Liver (tissue), 9 donors: Measurements from ENCODE around the gene RPL29. TPM values are rescaled to one million over a fixed set of nuclear protein-coding genes. Genes with fewer than 3 reads are reported as not detected.

Source experiments
- DNase-seq: peaks from one replicate; pipeline ENCODE4 v3.0.0-alpha.2; 2017; ENCODE audit warnings: low spot score
- H3K27ac ChIP-seq, 2 donors: one replicate each; pipeline ENCODE4 v1.7.0; 2013; ENCODE audit warnings: inconsistent platforms in 2 of 2, low read length in 2 of 2, control low read depth in 1 of 2, low read depth in 1 of 2, mild to moderate bottlenecking in 1 of 2
- H3K27me3 ChIP-seq, 4 donors: one replicate each; pipeline versions ENCODE4 v1.6.1 to v1.7.0; 2013; ENCODE audit warnings: low read length in 3 of 4, inconsistent platforms in 1 of 4, mild to moderate bottlenecking in 1 of 4, moderate library complexity in 1 of 4; ENCODE audit not compliant: control insufficient read depth in 4 of 4, insufficient read depth in 4 of 4
- H3K36me3 ChIP-seq, 4 donors: one replicate each; pipeline versions ENCODE4 v1.6.1 to v1.7.0; 2013; ENCODE audit warnings: low read length in 3 of 4, mild to moderate bottlenecking in 3 of 4, low read depth in 1 of 4, moderate library complexity in 1 of 4; ENCODE audit not compliant: control insufficient read depth in 4 of 4, insufficient read depth in 3 of 4
- H3K4me1 ChIP-seq, 4 donors: one replicate each; pipeline versions ENCODE4 v1.6.1 to v1.7.0; 2013; ENCODE audit warnings: low read length in 3 of 4, mild to moderate bottlenecking in 3 of 4, moderate library complexity in 1 of 4; ENCODE audit not compliant: control insufficient read depth in 4 of 4, insufficient read depth in 4 of 4
- H3K4me3 ChIP-seq, 3 donors: one replicate each; pipeline versions ENCODE4 v1.6.1 to v1.7.0; 2013; ENCODE audit warnings: low read length in 3 of 3, control low read depth in 1 of 3, low read depth in 1 of 3, mild to moderate bottlenecking in 1 of 3
- H3K9ac ChIP-seq, 2 donors: one replicate each; pipeline ENCODE4 v1.7.0; 2013; ENCODE audit warnings: low read length in 2 of 2, mild to moderate bottlenecking in 2 of 2, moderate library complexity in 2 of 2, control low read depth in 1 of 2, low read depth in 1 of 2
- H3K9me3 ChIP-seq, 4 donors: one replicate each; pipeline versions ENCODE4 v1.6.1 to v1.7.0; 2013; ENCODE audit warnings: low read length in 3 of 4; ENCODE audit not compliant: control insufficient read depth in 4 of 4
- FOXA1 ChIP-seq: IDR thresholded peaks from 2 replicates; pipeline ENCODE4 v1.6.1; 2016; ENCODE audit warnings: antibody characterized with exemption
- FOXA2 ChIP-seq: IDR thresholded peaks from 2 replicates; pipeline ENCODE4 v1.6.1; 2016; ENCODE audit warnings: antibody characterized with exemption
- GABPA ChIP-seq, 2 donors: IDR thresholded peaks in 1 of 2; conservative IDR thresholded peaks in 1 of 2; 2 replicates each; pipeline ENCODE4 v1.6.1; 2016; ENCODE audit warnings: antibody characterized with exemption in 2 of 2, mild to moderate bottlenecking in 1 of 2, moderate library complexity in 1 of 2
- HNF4G ChIP-seq: IDR thresholded peaks from 2 replicates; pipeline ENCODE4 v1.6.1; 2016; ENCODE audit warnings: antibody characterized with exemption
- JUND ChIP-seq, 2 donors: IDR thresholded peaks; 2 replicates each; pipeline ENCODE4 v1.6.1; 2016; ENCODE audit warnings: antibody characterized with exemption in 2 of 2
- MAX ChIP-seq: IDR thresholded peaks from 2 replicates; pipeline ENCODE4 v1.6.1; 2016; ENCODE audit warnings: antibody characterized with exemption
- NR2F2 ChIP-seq: IDR thresholded peaks from 2 replicates; pipeline ENCODE4 v1.6.1; 2016; ENCODE audit warnings: antibody characterized with exemption
- REST ChIP-seq: IDR thresholded peaks from 2 replicates; pipeline ENCODE4 v1.6.1; 2016; ENCODE audit warnings: antibody characterized with exemption, mild to moderate bottlenecking
- TAF1 ChIP-seq: conservative IDR thresholded peaks from 2 replicates; pipeline ENCODE4 v1.6.1; 2016; ENCODE audit warnings: antibody characterized with exemption, mild to moderate bottlenecking
- YY1 ChIP-seq: IDR thresholded peaks from 2 replicates; pipeline ENCODE4 v1.6.1; 2016; ENCODE audit warnings: antibody characterized with exemption, mild to moderate bottlenecking
- WGBS: extraction: QIAGEN DNeasy Blood & Tissue Kit; methylation state at CpG from one replicate; pipeline ENCODE4 v1.1.7; 2013; 5-methylcytosine and 5-hydroxymethylcytosine counted together
- polyA plus RNA-seq, 2 donors: library from polyadenylated mRNA; stranded (reverse) in 1 of 2; unstranded in 1 of 2; fragments of 200-250 nt in 1 of 2; fragments of >200 nt in 1 of 2; fragmentation: Nextera tagmentation in 1 of 2; extraction: Ambion mirVana in 1 of 2; gene quantifications; one replicate each; pipeline versions ENCODE4 v1.2.1 to v1.2.3, GENCODE V29; 2013 to 2015
- total RNA-seq, 2 donors: library from RNA; depleted of rRNA; stranded (reverse); fragments of >200 nt; gene quantifications; one replicate each; pipeline ENCODE4 v1.2.3, GENCODE V29; 2014
- TF ChIP-seq, protein P1 (sequence below): IDR thresholded peaks from 2 replicates; pipeline ENCODE4 v1.6.1; 2016; ENCODE audit warnings: antibody characterized with exemption
- donor health status: healthy.
- donor health status: healthy.
- donor health status: healthy.
- donor health status: healthy.
- donor health status: healthy.

The RPL29 gene
- total and polyA plus RNA-seq, 4 donors: 292 to 789 (median 388) TPM

DNA sequence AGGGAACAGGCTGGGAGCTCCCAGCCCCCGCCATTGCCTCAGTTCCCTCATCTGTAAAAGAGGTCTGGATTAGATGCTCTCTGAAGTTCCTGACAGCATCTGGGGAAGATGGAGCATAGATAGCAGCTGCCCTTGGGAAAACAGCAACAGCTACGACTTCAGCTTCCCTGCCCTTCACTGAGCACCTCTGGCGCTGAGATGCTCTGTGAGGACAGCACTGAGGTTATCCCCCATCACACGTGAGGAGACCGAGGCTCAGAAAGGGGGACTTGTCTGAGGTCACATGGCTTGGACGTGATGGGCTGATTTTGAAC, 11.1 kb upstream of the RPL29 start (continued):
- no peak for TF ChIP-seq REST

- Histone ChIP-seq H3K9ac (no peak overlapping the region), H3K27ac (no peak overlapping the region)
- WGBS: 65% methylated on average over 8 of the region's 8 CpGs
Observed at GRCh38 chr3:52006017-52006819, 10.5 kb upstream of the RPL29 start.

More at GRCh38 chr3:52006017-52006819, 10.5 kb upstream of the RPL29 start:
- Histone ChIP-seq H3K4me1 (peaks cover 0 to 18% (median 1%) of the 10 kb centered on the region in 4 donors), H3K9me3 (no peaks in the 10 kb centered on the region), H3K36me3 (no peaks in the 10 kb centered on the region), H3K27me3 (no peaks in the 10 kb centered on the region), H3K4me3 (no peak overlapping the region)
- TF ChIP-seq YY1 (no peak), TAF1 (no peak), GABPA (IDR thresholded peaks at IDR 0.05 in 1 of 2, conservative IDR thresholded peaks at IDR 0.05 in 1 of 2) (no peak), REST (no peak), HNF4G (no peak), FOXA2 (no peak), FOXA1 (no peak), JUND (IDR thresholded peaks at IDR 0.05) (no peak), NR2F2 (no peak), MAX (no peak)
- TF ChIP-seq, protein P1, sequence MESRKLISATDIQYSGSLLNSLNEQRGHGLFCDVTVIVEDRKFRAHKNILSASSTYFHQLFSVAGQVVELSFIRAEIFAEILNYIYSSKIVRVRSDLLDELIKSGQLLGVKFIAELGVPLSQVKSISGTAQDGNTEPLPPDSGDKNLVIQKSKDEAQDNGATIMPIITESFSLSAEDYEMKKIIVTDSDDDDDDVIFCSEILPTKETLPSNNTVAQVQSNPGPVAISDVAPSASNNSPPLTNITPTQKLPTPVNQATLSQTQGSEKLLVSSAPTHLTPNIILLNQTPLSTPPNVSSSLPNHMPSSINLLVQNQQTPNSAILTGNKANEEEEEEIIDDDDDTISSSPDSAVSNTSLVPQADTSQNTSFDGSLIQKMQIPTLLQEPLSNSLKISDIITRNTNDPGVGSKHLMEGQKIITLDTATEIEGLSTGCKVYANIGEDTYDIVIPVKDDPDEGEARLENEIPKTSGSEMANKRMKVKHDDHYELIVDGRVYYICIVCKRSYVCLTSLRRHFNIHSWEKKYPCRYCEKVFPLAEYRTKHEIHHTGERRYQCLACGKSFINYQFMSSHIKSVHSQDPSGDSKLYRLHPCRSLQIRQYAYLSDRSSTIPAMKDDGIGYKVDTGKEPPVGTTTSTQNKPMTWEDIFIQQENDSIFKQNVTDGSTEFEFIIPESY: no peak
- no peak for DNase-seq
